HL-60 (cell line): ENCODE results near the gene KAT14.

Experiments used
- GABPA ChIP-seq: IDR thresholded peaks from 2 replicates; pipeline ENCODE4 v1.6.1; 2012; ENCODE audit warnings: low read depth
- POLR2AphosphoS5 ChIP-seq: IDR thresholded peaks from 2 replicates; pipeline ENCODE4 v1.6.1; 2012; ENCODE audit warnings: low read depth
- SPI1 ChIP-seq: IDR thresholded peaks from 2 replicates; pipeline ENCODE4 v1.6.1; 2012; ENCODE audit warnings: low read depth, mild to moderate bottlenecking, borderline replicate concordance
- TF ChIP-seq, protein P1 (sequence below): IDR thresholded peaks from one replicate; pipeline ENCODE4 v1.5.1; 2011; ENCODE audit warnings: low read length, control low read depth, inconsistent platforms; ENCODE audit not compliant: insufficient read depth
- TF ChIP-seq, protein P2 (sequence below): IDR thresholded peaks from 2 replicates; pipeline ENCODE4 v1.6.1; 2012; ENCODE audit warnings: low read depth; ENCODE audit not compliant: insufficient replicate concordance

GRCh38 chr20:18138266-18138582, 561 bp downstream of the KAT14 start:
- TF ChIP-seq, protein P1, sequence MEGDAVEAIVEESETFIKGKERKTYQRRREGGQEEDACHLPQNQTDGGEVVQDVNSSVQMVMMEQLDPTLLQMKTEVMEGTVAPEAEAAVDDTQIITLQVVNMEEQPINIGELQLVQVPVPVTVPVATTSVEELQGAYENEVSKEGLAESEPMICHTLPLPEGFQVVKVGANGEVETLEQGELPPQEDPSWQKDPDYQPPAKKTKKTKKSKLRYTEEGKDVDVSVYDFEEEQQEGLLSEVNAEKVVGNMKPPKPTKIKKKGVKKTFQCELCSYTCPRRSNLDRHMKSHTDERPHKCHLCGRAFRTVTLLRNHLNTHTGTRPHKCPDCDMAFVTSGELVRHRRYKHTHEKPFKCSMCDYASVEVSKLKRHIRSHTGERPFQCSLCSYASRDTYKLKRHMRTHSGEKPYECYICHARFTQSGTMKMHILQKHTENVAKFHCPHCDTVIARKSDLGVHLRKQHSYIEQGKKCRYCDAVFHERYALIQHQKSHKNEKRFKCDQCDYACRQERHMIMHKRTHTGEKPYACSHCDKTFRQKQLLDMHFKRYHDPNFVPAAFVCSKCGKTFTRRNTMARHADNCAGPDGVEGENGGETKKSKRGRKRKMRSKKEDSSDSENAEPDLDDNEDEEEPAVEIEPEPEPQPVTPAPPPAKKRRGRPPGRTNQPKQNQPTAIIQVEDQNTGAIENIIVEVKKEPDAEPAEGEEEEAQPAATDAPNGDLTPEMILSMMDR = no peak
- TF ChIP-seq GABPA = no peak
- TF ChIP-seq POLR2AphosphoS5 = no peak
- TF ChIP-seq, protein P2, sequence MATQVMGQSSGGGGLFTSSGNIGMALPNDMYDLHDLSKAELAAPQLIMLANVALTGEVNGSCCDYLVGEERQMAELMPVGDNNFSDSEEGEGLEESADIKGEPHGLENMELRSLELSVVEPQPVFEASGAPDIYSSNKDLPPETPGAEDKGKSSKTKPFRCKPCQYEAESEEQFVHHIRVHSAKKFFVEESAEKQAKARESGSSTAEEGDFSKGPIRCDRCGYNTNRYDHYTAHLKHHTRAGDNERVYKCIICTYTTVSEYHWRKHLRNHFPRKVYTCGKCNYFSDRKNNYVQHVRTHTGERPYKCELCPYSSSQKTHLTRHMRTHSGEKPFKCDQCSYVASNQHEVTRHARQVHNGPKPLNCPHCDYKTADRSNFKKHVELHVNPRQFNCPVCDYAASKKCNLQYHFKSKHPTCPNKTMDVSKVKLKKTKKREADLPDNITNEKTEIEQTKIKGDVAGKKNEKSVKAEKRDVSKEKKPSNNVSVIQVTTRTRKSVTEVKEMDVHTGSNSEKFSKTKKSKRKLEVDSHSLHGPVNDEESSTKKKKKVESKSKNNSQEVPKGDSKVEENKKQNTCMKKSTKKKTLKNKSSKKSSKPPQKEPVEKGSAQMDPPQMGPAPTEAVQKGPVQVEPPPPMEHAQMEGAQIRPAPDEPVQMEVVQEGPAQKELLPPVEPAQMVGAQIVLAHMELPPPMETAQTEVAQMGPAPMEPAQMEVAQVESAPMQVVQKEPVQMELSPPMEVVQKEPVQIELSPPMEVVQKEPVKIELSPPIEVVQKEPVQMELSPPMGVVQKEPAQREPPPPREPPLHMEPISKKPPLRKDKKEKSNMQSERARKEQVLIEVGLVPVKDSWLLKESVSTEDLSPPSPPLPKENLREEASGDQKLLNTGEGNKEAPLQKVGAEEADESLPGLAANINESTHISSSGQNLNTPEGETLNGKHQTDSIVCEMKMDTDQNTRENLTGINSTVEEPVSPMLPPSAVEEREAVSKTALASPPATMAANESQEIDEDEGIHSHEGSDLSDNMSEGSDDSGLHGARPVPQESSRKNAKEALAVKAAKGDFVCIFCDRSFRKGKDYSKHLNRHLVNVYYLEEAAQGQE = no peak
- no peak for TF ChIP-seq SPI1
